ELR (cell line): ENCODE measurements around the gene TMEM220.
"Not testable (repeated sequence)": the region's sequence is repeated elsewhere in the genome, so short reads cannot be mapped to it uniquely, and the experiment has no call there.

Experiments
- DNase-seq: peaks from one replicate; pipeline ENCODE4 v3.0.0-alpha.2; 2015; ENCODE audit warnings: low read depth

The TMEM220 gene

DNA sequence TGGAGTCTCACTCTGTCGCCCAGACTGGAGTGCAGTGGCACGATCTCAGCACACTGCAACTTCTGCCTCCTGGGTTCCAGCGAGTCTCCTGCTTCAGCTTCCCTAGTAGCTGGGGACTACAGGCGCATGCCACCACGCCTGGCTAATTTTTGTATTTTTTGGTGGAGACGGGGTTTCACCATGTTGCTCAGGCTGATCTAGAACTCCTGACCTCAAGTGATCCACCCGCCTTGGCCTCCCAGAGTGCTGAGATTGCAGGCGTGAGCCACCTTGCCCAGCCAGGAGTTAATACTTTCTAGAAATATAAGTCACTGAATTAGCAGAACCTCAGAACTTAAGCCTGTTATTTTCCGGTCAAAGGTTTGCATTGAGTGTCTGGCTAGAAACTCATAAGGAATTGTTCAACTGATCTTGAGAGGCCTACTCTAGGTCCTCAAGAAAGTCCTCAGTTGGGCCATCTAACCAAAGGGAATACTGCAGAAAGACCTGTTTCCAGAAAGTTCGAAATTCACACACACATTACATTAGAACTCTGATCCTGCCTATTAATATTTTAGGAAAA is 1.4 kb downstream of the TMEM220 start:
- no peak for DNase-seq

- peak; percentile 51 for DNase-seq
Observed at GRCh38 chr17:10727192-10727591, 2.6 kb downstream of the TMEM220 start.

DNA sequence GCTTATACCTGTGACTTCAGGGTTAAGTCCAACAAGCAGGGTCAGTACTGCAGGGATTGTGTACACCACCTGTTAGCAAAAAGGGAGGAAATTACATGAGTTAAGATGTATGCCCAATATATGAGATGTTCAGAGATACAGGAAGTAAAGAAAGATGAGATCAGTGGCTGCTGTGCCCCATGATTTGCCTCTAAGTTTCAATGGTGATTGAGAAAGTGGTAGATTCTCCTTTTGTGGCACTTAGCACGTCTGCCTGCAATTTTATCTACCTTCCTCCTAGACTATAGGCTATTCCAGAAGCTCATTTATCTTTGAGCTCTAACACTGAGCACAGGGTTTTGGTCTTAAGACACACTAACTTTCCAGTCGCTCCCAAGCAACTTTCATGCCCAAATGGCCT is 3.6 kb downstream of the TMEM220 start:
- no peak for DNase-seq

GRCh38 chr17:10725262-10725661 is 4.6 kb downstream of the TMEM220 start:
- no peak for DNase-seq

- DNase-seq: no peak
Observed at GRCh38 chr17:10724546-10725195, 5.2 kb downstream of the TMEM220 start.

DNA sequence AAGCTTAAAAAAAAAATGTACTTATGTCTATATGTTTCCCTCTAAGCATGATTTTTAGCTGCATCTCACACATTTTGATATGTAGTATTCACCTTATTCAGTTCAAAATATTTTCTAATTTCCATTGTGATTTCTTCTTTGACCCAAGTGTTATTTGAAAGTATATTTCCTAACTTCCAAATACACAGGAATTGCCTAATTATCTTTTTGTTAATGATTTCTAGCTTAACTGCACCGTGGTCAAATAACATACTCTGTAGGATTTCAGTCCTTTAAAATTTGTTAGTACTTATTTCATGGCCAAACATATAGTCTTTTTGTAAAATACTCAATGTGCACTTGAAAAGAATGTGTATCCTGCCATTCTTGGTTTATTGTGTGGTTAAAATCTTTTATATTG is 11.3 kb downstream of the TMEM220 start:
- no peak for DNase-seq

DNA sequence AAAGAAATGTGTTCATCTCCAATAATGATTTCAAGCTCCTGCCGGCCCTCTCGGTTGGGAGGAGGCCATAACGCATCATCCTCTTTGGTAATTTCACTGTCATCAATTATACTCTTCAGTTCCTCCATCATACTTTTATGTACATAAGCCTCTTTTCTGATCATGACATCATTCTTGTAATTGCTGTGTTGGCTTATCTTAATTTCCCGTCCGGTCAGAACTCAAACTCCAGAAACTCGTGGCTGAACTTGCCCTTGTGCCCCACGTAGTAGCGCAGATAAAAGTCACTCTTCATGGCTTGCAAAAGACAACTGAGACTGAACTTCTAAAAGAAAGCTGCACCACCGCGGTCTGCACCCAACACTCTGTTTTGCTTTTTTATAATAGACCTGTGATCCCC is 13.6 kb downstream of the TMEM220 start:
- DNase-seq: no peak

- DNase-seq: peak; percentile 28
Observed at GRCh38 chr17:10713318-10713717, 16.5 kb downstream of the TMEM220 start.

- DNase-seq: no peak
Observed at GRCh38 chr17:10705727-10706126, 24.1 kb downstream of the TMEM220 start.

DNA sequence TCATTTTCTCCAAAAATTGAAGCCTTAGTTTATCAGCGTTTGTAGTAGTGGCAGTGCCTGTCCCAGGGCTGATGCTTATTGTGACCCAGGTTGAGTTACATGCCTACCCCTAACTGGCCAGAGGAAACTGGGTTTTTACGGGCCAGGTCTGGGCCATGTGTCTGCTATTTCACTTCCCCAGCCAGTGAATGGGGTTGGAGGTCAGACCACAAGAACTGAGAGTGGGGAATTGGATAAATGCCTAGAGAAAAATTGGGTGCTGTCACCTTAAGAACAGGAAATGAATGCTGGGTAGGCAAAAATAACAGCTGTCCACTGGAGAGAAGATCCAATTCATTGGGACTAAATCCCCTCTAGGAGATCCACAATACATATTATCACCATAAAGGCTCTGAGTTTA is 27.2 kb downstream of the TMEM220 start:
- peak; percentile 59 for DNase-seq

DNA sequence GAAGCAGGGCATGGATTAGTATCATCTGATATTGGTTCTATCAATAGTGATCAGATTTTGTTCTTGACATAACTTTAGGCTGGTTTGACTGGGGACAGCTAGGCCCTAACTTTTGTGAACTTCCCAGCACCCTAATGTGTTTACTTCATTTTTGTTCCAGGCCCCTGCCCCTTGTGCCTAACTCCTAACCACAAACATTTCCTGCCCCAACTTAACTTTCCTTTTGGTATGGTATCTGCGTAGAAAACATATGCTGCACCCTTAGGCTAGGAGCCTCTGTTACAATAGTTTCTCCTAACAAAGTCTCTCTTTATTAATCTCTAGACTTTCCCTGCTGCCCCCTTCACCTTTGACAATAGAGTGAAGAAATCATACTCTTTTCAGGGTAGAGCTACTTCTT is 30.0 kb downstream of the TMEM220 start:
- peak; percentile 16 for DNase-seq

DNA sequence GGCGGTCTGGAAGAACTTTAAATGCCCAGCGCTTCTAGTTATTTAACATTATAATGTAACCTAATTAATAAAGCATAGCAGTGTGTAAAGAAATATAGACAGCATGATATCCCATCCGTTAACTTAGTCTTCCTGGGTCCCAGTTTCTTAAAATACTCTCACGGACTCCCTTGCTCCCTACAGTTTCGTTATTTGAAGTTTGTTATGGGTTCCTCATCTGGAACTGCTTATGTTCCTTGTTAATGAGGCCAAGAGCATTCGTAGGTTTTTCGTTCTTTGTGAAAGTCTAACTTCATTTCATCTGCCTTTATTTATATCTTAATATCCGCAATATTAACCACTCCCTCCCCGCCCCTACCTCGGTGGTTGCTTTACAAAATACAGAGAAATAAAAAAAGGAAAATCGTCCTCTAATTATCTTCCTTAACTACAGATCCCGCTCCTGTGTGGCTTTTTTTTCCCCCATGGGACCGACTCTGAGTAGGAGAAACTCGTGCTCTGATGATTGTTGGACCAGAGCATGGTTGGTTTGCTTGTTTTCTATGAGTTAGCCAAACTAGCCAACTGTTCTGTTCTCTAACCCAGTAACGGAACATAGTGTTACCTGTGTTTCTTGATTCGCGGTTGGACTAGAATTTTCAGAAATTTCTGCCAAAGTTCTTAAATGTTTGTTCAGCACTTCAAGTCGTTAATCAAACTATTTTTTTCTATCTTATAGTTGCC is 31.6 kb downstream of the TMEM220 start:
- peak; percentile 52 for DNase-seq

- DNase-seq: peak; percentile 97
Observed at GRCh38 chr17:10697092-10698081, 32.4 kb downstream of the TMEM220 start, which contains the start of the genes ADPRM and SCO1. ADPRM (plus strand) TSS chr17:10697594; CDS start chr17:10704927, 7,333 bp downstream. SCO1 (minus strand) TSS chr17:10697533; CDS start chr17:10697507, 26 bp downstream.

DNA sequence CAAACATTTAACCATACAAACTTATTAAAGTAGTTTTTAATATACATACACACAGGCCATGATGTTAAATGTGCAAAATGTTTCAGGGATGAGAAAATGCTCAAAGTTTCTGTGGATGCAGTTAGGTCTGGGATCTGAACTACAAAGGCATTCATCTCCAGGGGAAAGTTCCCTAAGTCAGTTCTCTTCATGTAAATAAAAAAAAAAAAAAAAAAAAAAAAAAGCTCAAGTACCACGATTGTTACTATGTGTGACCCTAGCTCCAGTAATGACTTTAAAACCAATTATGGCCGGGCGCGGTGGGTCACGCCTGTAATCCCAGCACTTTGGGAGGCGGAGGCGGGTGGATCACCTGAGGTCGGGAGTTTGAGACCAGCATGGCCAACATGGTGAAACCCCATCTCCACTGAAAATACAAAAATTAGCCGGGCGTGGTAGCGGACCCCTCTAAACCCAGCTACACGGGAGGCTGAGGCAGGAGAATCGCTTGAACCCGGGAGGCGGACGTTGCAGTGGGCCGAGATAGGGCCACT is 33.9 kb downstream of the TMEM220 start:
- DNase-seq: not testable (repeated sequence)

GRCh38 chr17:10687499-10687898 is 42.3 kb downstream of the TMEM220 start:
- no peak for DNase-seq

DNA sequence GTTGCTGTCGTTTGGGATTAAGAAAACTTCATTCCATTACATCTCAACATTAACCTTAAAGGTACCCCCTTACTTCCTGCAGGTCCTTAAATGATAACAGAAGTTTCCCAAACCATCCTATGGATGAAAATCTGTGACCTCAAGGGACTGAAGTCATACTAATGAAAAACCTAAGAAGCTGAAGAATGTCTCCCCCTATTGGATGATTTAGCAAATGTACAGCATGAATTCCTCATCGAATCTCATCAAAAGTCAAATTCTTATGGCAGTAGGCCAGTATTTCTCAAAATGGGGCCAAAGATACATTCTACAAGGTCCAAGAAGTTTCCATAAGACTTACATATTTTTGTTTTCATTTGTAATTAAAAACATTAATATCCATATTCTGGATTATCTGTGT is 46.0 kb downstream of the TMEM220 start:
- peak; percentile 59 for DNase-seq

GRCh38 chr17:10681866-10682446 is 47.9 kb downstream of the TMEM220 start:
- no peak for DNase-seq

GRCh38 chr17:10674704-10675103 is 55.1 kb downstream of the TMEM220 start:
- DNase-seq: no peak

- DNase-seq: no peak
Observed at GRCh38 chr17:10673312-10673711, 56.5 kb downstream of the TMEM220 start.

- peak; percentile 39 for DNase-seq
Observed at GRCh38 chr17:10668775-10669174, 61.0 kb downstream of the TMEM220 start.

DNA sequence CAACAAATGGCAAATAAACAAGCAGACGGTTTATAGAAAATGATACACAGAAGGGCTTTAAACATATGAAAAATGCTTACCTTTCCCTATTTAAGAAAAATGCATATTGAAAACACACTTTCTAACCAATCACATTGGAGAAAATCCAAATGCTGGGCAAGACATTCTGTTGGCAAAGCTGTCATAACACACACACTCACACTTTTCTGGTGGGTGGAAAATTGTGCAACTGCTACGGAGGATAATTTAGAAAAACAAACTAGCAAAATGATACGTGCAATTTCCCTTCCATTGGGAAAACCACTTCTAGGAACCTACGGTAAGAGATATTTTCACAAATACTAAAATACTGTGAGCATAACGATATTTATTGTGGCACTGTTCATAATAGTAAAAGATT is 62.9 kb downstream of the TMEM220 start:
- no peak for DNase-seq
